ENCODE data around the gene MAPK8IP3.
A peak's percentile ranks its signal among the peaks of the same experiment; 100 is the strongest.

The MAPK8IP3 gene

DNA sequence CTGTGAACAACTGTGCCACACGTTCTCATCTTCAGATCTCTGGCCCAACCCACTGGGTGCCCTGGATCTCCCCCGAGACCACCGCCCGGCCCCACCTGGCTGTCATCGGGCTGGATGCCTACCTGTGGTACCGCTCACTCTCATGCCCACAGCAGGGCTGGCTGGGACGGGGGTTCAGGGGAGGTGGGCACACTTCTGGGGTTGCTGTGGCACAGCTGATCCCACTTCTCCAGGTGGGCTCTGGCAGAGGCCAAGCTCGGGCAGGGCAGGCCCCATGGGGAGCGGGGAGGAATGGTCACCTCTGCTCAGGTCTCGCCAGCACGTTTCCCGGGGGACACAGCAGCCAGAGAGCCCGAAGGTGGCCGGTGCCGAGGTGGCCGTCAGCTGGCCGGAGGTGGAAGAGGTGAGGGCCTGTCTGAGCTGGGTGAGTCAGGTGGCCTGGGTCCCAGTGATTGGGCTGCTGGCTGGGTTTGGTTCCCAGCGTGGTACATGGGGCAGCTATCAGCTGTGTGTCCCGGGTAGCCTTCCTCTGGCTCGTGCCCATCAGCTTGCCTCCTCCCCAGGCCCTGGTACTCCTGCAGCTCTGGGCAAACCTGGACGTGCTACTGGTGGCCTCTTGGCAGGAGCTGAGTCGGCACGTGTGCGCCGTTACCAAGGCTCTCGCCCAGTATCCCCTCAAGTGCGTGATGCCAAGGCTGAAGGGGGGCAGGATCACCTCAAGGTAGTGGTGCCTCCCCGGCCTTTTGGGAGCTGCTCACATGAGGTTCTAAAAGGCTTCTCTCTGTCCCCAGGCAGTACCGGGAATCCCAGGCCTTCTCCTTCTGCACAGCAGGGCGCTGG lies 69.2 kb downstream of the MAPK8IP3 start:
- no peak for DNase-seq

DNA sequence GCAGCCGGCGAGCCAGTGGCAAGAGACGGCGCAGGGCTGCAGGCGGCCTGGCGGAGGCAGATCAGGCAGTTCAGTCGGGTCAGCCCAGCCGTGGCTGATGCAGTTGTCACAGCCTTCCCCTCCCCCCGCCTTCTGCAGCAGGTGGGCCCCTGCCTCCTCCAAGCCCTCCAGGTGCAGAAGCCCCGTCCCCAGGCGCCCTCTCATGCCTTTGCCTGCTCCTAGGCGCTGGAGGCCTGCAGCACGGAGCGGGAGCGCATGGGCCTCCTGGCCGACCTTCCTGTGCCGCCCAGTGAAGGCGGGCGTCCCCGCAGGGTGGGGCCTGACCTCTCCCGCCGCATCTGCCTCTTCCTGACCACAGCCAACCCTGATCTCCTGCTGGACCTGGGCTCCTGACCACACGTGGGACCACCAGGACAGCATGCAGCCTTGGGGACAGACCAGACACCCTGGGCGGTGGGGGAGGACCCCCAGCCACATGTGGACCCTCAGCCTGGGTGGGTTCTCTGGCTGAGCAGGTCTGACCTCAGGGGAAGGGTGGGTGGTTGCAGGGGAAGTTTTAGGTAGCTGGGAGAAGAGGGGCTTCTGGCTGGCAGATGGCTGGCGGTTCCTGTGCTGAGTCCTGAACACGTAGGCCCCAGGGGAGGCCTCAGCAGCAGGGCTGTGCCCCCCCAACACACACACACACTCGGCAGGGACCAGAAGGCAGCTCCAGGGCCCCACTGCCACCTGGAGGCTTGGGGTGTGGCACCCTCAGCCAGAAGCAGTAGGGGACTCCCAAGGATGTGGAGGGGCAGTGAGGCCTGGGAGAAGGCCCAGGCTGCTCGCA lies 70.1 kb downstream of the MAPK8IP3 start:
- DNase-seq: no peak

DNA sequence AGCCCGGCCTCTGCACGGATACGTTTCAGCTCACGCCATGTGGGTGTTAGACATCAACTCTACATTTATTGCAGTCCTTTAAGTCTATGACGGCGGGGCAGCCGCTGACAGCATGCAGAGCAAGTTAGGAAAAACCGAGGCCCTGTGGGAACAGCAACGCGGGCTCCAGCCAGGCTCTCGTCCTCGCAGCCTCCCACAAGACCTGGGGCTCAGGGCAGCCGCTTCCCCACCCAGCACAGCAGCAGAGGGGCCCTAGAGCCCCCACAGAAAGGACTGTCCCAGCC lies 70.6 kb downstream of the MAPK8IP3 start:
- DNase-seq: no peak

DNA sequence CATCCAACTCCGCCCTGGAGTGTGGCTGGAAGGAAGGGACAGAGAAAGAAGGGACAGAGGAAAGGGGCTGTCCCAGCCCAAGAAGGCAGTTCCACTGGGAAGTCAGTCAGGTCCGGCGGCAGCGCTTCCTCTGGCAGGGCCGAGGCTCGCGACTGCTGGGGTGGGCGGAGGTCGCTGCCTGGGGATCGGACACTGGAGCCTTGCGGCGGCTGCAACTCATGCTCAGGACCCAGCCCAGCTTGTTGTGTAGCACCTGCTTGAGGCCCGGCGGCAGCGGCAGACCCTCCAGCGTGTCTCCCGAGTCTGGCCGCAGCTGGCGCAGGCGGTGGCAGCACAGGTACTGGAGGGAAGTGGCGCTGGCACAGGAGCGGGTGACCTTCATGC lies 71.0 kb downstream of the MAPK8IP3 start:
- no peak for DNase-seq

DNA sequence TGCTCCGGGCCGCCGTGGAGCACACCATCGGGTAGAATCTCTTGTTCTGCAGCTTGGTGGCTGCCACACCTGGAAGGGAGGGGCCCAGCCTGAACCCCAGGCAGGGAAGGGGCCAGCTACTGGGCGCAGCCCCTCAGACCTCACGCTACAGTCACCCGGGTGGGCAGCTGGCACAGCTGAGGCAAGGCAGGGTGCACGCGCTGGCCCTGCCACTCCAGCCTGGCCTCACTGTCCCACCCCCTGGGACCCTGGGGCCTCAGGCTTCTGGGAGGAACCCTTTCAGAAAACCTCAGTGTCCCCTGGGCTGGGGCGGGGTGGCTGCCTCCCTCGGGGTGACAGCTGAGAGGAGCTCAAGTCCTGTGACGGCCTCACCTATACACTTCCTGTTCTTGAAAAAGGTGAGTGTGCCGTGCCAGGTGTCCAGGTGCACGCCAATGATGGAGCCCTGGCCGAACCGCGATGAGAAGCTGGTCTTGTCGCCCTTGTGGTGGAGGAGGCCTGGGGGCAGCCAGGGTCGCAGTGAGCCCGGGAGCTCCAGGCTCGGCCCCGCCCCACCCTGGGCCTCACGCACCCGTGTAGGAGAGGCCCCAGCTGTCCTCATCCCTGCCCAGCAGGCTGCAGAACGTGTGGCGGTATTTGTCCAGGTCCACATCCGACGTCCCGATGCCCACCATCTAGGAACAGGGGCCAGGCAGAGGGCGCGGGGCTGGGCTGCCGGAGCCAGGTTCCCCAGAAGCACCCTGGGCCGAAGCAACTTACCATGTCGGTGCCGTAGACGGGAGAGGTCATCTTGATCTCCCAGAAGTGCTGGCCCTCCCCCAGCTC lies 71.6 kb downstream of the MAPK8IP3 start:
- DNase-seq: no peak

DNA sequence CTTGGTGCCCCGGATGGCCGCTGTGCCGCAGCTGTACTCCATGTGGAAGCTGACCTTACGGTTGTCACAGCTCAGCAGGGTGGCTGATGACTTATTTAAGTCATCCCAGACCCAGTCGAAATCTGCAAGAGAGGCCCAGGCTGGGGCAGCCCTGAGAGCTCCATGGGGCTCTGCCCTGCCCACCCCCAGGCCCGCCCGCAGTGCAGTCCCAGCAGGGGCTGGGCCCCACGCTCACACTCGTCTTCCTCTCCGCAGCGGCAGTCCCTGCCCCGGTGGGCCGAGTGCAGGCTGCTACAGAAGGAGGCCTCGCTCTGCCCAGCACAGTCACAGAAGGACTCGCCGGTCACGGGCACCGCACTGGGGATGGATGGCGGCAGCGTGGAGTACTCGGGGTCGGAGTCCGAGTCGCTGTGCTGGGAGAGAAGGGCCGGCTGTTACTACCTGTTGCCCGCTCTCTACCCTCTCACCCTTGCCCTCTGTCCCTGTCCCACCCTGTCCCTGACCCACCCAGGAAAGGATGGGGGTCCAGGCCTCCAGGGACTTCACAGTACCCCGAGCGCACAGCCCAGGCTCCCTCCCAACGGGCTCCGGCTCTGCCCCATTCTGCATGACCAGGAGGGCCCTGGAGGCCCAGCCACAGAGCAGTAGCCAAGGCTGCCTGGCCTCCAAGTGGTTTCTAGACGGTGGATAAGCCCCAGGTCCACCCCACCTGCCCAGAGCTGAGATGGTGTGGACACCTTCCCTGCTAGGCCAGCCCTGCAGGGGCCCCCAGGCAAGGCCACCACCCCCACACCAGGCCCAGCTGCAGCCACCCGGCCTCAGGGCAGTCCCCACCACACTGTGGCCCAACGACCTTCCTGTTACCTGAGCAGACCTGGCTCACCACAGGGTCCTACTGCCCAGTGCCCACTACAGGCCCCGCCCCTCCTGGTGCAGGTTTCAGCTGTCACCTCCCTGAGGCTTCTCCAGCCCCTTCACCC lies 72.5 kb downstream of the MAPK8IP3 start:
- no peak for DNase-seq

DNA sequence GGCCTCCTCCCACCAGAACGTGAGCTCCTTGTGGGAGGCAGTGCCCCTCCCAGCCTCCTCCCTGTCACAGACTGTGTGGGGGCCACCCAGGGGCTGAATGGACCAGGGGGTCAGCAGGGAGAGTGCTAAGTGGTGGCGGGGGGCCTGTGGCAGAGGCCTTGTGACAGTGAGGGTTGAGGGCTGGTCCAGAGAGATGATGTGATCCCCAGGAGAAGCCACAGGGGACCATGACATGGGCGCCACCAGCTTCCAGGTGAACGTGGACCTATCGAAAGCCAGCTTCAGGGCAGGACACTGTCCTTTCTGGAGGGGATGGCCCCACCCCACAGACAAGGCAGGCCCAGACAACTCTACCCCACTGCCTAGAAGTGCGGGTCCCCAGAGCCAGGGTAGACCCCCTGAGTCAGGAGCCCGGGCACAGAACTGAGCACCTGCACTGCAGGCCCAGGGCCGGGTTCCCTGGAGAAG lies 73.3 kb downstream of the MAPK8IP3 start:
- DNase-seq: no peak

DNA sequence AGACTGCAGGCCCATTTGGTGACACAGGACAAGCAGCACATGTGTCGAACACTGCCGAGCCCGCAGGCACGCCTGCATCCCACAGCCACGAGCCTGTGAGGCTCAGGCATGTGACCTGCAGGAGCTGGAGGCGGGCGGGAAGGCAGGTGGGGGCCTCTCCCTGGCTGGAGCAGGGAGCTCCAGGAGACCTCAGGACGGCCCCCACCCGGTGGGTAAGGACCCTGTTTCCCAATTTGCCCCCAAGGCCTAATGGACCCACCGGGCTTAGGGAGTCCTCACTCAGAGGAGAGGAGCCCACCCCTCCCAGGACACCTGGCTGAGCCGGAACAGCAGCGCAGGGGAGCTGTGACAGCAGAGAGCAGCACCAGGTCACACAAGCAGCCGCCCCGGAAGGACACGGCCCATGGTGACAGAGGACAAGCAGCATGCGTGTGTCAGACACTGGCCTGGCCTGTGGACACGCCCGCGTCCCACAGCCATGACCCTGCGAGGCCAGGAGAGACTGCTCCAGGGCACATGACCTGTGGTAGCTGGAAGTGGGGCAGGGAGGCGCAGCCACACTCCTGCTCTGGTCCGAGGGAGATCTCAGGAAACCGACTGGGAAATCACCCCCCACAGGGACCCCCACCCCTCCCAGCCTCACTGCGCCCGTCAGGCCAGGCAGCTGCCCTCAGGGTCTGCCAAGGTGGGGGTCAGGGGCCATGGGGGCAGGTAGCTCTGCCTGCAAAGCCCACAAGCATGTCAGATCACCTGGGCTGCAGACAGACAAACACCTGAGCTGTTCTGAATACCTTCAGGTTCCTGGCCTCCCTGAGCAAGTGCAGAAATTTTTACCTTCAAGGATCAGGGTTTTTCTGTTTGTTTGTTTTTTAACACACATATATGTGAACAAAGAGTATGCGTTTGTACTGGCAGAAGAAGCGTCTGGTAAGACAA lies 74.0 kb downstream of the MAPK8IP3 start:
- DNase-seq: no peak

DNA sequence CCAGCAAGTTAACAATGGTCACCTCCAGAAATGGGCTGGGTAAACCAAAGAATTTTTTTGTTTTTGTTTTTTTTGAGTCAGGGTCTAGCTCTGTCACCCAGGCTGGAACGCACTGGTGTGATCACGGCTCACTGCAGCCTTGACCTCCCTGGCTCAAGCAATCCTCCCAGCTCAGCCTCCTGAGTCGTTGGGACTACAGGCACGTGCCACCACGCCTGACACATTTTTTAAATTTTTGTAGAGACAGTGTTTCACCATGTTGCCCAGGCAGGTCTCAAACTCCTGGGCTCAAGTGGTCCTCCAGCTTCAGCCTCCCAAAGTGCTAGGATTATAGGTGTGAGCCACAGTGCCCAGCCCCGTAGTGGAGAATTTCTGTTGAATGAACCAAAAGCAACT lies 74.7 kb downstream of the MAPK8IP3 start:
- no peak for DNase-seq

DNA sequence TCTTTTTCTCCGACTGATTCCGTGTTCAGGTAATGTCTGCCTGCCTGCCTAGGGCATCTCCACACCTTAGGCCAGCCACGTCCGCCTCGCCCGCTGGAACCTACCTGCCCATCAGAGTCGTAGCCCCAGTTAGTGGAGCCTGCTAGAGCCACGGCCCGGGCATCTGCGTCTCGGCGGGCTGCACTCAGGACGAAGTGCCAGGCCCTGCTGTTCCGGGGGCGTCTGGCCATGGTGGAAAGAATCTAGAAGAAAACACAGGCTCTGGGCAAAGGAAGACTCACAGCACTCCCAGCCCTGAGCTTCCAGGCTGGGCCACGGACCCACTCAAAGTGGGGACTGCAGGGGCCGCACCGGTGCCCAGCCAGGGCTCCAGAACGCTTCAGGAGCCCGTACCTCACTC lies 75.3 kb downstream of the MAPK8IP3 start:
- no peak for DNase-seq

DNA sequence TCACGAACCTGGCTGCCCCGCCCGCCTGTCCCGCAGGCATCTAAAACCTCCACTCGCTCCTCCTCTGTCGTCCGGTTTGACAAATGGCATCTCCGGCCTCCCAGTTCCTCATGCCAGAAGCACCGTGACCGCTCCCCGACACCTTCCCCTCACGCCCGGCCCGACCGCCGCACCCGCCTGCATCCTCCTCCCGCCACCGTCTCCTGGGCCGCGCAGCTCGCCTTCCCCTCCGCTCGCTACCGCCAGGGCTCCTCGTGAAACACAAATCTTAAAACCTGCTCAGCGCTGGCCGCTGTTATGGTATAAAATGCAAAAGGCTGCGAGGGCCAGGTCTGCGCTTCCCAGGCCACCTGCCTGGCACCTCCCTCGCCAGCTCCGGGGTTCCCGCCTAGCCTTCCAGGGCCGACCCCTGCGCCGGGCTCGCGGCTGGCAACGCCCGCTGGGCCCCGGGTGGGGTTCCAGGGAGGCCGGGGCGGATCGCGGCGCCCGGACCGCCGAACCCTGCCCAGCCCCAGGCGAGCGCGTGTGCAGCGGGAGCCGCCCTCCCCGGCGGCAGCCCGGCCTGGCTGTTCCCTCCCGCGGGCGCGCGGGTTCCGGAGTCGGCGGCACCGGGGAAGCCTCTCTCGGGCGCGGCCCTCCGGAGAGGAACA lies 75.9 kb downstream of the MAPK8IP3 start:
- no peak for DNase-seq

DNA sequence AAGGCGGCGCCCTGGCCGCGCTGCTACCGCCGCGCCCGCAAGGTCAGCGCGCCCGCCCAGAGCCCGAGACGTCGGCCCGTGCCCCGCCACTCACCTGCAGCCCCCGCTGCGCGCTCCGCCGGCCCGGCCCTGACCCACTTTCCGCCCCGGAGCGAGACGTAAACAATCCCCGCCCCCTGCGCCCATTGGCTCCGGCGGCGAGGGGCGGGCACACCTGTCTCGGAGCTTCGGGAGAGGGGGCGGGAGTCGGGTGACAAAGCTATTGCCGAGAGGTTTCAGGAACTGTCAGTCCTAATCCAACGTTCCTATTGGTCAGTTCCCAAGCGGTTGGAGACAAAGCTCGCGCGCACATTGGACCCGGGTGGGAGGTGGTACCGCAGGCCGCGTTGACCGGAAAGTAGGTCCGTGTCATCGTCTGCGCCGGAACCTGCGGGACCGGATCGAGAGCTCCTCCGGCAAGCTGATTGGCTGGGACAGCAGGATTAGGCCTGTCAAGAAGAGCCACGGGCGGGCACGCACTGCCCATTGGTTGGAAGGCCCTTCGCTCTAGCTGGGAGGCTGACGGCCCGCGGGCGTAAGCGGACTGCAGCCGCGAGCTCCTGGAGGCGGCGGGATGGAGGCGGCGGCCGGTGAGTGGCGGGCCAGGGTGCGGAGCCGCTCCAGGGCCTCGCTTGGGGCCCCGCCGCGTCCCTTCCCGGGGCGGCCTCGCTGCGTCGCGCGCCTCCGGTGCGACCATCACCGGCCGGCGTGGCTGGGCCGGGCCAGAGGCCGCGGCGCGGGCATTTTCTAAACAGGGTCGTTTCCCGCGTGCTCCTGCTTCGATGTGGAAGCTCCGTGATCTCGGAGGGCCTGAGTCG lies 76.6 kb downstream of the MAPK8IP3 start, which contains the start of the genes NUBP2 and SPSB3:
Gene NUBP2 (plus strand): TSS at position 553 of the 857 bp plus-strand sequence. CDS start 61 bp downstream, at position 614.
Gene SPSB3 (minus strand): TSS at position 164 of the 857 bp plus-strand sequence. CDS start 1,088 bp downstream, outside the sequence.
- peak; percentile 100 for DNase-seq

DNA sequence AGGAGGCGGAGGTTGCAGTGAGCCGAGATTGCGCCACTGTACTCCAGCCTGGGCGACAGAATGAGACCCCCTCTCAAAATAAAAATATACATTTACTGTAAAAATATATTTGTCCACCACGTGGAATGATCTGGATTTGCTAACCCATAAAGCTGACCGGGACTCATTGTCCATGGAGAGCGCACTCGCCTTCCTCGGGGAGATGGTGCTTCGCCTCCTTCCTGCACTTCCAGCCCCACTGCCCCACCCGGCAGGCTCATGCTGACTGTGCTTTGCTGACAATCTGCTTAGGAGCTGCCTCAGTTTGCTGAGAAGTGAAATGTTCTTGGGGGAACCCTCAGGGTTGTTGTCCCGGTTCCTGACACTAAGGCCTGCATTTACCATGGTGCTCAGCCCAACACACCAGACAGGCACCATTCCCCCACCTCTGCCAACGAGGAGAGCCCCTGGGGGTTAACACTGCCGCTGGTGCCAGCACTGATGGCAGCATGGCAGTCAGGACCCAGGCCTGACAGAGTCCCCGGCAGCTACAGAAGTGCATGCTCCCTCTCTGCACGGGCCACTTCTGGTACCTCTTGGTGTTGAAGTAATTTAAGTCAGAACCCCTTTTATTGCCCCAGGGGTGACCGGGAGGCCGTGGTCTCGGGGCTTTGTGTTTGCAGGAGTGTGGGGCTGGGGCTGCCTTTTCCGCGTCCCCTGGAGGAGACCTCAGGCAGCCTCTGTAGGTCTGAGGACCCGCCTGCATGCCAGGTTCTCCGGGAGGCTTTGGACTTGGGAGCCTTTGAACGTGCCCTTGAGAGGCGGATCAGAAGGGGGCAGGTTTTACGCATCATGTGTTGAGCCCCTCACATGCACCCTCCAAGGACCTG lies 79.2 kb downstream of the MAPK8IP3 start:
- DNase-seq: no peak

DNA sequence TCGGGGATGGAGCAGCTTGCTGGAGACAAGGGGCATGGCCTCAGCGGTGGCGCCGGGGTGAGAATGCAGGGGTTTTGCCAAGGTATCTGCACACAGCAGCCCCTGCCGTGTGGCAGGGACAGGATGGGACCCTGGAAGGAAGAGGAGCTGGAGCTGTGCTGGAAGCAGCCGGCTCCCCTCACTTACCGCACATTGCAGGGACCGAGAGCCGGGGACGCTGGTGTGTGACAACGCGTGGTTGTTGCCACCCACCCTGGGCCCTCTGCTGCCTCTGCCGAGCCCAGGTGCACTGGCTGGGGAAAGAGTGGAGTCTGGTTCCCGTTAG lies 79.8 kb downstream of the MAPK8IP3 start:
- DNase-seq: no peak

DNA sequence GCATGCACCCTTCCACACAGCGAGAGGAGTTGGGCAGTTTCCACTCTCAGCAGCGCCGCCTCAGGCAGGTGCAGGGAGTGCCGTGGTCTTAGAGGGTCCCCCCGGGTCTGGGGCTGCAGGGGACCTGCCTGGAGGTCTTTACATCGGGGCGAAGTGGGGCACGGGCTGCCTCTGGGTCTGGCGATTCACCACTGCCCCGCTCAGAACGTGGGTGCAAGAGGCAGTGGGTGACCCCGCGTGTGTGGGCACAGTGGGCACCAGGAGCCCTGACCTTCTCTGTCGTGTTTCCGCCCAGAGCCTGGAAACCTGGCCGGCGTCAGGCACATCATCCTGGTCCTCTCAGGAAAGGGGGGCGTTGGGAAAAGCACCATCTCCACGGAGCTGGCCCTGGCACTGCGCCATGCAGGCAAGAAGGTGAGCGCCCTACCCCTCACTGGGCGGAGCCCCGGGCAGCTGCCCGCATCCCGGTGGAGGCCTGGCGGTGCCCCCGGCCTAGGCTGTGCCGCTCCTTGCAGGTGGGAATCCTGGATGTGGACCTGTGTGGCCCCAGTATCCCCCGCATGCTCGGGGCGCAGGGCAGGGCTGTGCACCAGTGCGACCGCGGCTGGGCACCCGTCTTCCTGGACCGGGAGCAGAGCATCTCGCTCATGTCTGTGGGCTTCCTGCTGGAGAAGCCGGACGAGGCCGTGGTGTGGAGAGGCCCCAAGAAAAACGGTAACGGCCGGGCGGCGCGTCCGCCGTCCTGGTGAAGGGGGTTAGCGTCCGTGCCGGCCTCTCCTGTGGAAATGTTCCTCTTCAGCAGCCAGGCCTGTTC lies 80.5 kb downstream of the MAPK8IP3 start:
- DNase-seq: no peak

DNA sequence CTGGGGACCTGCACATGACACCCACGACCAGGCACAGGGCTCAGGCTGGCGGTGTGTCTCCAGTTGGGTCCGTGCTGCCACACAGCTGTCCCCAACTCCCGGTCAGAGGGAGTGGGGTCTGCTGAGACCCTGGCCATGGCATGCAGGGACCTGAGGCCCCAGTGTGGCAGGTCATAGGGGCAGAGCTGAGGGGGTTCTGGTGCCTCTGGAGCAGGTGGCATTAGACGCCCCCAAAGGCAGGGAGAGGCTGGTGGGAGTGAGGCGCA lies 81.0 kb downstream of the MAPK8IP3 start:
- DNase-seq: no peak

DNA sequence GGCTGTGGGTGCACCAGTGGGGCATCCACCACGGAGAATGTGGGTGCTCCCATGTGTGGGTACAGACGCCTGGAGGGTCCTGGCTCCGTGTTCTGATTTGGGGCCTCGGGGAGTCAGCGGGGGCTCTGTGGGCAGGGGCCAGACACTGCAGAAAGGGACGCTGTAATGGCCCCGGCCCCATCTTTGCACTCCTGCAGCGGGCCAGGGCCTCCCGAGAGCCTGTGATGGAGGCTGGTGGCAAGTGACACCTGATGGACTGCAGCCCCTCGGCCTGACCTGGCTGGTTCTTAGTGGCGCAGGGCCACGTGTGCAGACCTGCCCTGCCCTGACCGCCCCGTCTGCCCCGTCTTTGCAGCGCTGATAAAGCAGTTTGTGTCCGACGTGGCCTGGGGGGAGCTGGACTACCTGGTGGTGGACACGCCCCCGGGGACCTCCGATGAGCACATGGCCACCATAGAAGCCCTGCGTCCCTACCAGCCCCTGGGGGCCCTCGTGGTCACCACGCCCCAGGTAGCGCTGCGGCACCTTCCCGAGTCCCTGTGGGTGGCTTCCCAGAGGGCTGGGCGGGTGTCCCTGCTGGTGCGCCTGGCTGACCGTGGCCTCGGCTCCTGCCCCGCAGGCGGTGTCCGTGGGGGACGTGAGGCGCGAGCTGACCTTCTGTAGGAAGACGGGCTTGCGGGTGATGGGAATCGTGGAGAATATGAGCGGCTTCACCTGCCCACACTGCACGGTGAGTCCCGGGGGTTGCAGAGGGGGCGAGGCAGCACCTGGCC lies 81.5 kb downstream of the MAPK8IP3 start:
- no peak for DNase-seq
